HepG2 (cell line): ENCODE measurements around the gene PTF1A. TPM values are rescaled to one million over a fixed set of nuclear protein-coding genes. Genes with fewer than 3 reads are reported as not detected.

Source experiments
- ATAC-seq: fragments of 200-7000 bp; cut with Tn5 transposase; 3 replicates; pipeline ENCODE4 v1.9.1; 2020; ENCODE audit warnings: mild to moderate bottlenecking, moderate library complexity
- BruUV-seq: library from RNA; stranded (reverse); fragments of 400-500 nt; replicated peaks from 2 replicates; lab custom pipeline; 2021; lab: Mats Ljungman, UMichigan
- CTCF ChIA-PET: fragments of 300-600 bp; formaldehyde crosslinking; extraction: SDS; loops from one replicate; lab custom pipeline; 2021; ENCODE audit warnings: low total read pairs, inconsistent platforms, low intra/inter-chr PET ratio; lab: Yijun Ruan, JAX
- POLR2A ChIA-PET: fragments of 350-600 bp; sonication (Branson Sonifier 250); formaldehyde crosslinking; loops from one replicate; lab custom pipeline; 2020; ENCODE audit warnings: antibody characterized with exemption, inconsistent platforms; lab: Yijun Ruan, JAX
- DNase-seq: peaks from one replicate; pipeline ENCODE4 v3.0.0-alpha.2; 2015; ENCODE audit warnings: low spot score
- FAIRE-seq: peaks from 3 replicates; lab custom pipeline; 2011; peaks lifted over from hg19 to GRCh38; lab: Jason Lieb, UNC
- H2AFZ ChIP-seq: one replicate; pipeline ENCODE4 v1.6.1; 2011; ENCODE audit warnings: low read length, inconsistent platforms
- H3K27ac ChIP-seq: fragments of 300-600 bp; 3 replicates; pipeline ENCODE4 v1.8.0; 2011; ENCODE audit warnings: mixed run types, mild to moderate bottlenecking, mixed read lengths, low read length, inconsistent platforms; ENCODE audit not compliant: insufficient read depth; ENCODE audit errors: extremely low read length
- H3K27me3 ChIP-seq, 2 experiments: fragments of 200-600 bp in 1 of 2; 2 replicates in 1 of 2; 3 replicates in 1 of 2; pipeline versions ENCODE4 v1.6.0 to v1.8.0; 2011; ENCODE audit warnings: low read length in 2 of 2, mild to moderate bottlenecking in 2 of 2, moderate library complexity in 2 of 2, inconsistent platforms in 1 of 2; ENCODE audit not compliant: insufficient read depth in 2 of 2, control insufficient read depth in 1 of 2
- H3K36me3 ChIP-seq, 2 experiments: fragments of 200-600 bp in 1 of 2; replicated peaks in 1 of 2; 2 replicates in 1 of 2; 3 replicates in 1 of 2; pipeline versions ENCODE4 v1.5.1 to v1.8.0; 2011; ENCODE audit warnings: low read length in 2 of 2, inconsistent platforms in 1 of 2; ENCODE audit not compliant: insufficient read depth in 2 of 2, control insufficient read depth in 1 of 2
- H3K4me1 ChIP-seq: 2 replicates; pipeline ENCODE4 v1.5.1; 2012; ENCODE audit warnings: low read length, inconsistent platforms; ENCODE audit not compliant: insufficient read depth
- H3K4me2 ChIP-seq: 2 replicates; pipeline ENCODE4 v1.6.0; 2011; ENCODE audit warnings: low read depth, low read length, inconsistent platforms
- H3K4me3 ChIP-seq, 3 experiments: fragments of 200-600 bp in 1 of 3; sonication (generic), shearing (Covaris generic) in 1 of 3; replicated peaks in 1 of 3; 2 replicates each; pipeline ENCODE4 v1.5.1; 2011 to 2016; ENCODE audit warnings: low read length in 3 of 3, inconsistent platforms in 2 of 3, low read depth in 2 of 3, mild to moderate bottlenecking in 2 of 3, control low read depth in 1 of 3, mixed read lengths in 1 of 3; ENCODE audit not compliant: insufficient read depth in 1 of 3
- H3K79me2 ChIP-seq: one replicate; pipeline ENCODE4 v1.6.1; 2011; ENCODE audit warnings: low read length, inconsistent platforms; ENCODE audit not compliant: insufficient read depth
- H3K9ac ChIP-seq: 2 replicates; pipeline ENCODE4 v1.6.0; 2011; ENCODE audit warnings: mild to moderate bottlenecking, low read depth, low read length, inconsistent platforms; ENCODE audit not compliant: insufficient read depth
- H3K9me3 ChIP-seq: 2 replicates; pipeline ENCODE4 v1.5.1; 2012; ENCODE audit warnings: mild to moderate bottlenecking, low read length
- H4K20me1 ChIP-seq: 2 replicates; pipeline ENCODE4 v1.6.0; 2011; ENCODE audit warnings: inconsistent platforms, mild to moderate bottlenecking, low read length, moderate library complexity; ENCODE audit not compliant: insufficient read depth
- ARID4A ChIP-seq: sonication (generic); formaldehyde crosslinking; IDR thresholded peaks from 2 replicates; pipeline ENCODE4 v1.5.0; 2020; ENCODE audit warnings: mild to moderate bottlenecking, missing genetic modification reagents, borderline replicate concordance
- ATRX ChIP-seq: sonication (generic); formaldehyde crosslinking; IDR thresholded peaks from 2 replicates; pipeline ENCODE4 v1.4.0; 2020; ENCODE audit warnings: missing genetic modification reagents, borderline replicate concordance
- EHMT2 ChIP-seq: fragments of 200-600 bp; sonication (generic); IDR thresholded peaks from 2 replicates; pipeline ENCODE4 v1.7.0; 2017; ENCODE audit warnings: antibody characterized with exemption, low read depth, low read length, borderline replicate concordance
- FLYWCH1 ChIP-seq: sonication (generic); formaldehyde crosslinking; IDR thresholded peaks from 2 replicates; pipeline ENCODE4 v1.8.1; 2023; ENCODE audit warnings: mild to moderate bottlenecking, missing genetic modification reagents
- FOXM1 ChIP-seq: sonication (generic); formaldehyde crosslinking; IDR thresholded peaks from 2 replicates; pipeline ENCODE4 v1.5.0; 2020; ENCODE audit warnings: missing genetic modification reagents
- GATA4 ChIP-seq: sonication (generic); IDR thresholded peaks from 2 replicates; pipeline ENCODE4 v1.6.1; 2016; ENCODE audit warnings: antibody characterized with exemption, low read depth, borderline replicate concordance
- SAFB2 ChIP-seq: sonication (generic); formaldehyde crosslinking; IDR thresholded peaks from 2 replicates; pipeline ENCODE4 v1.5.1; 2020; ENCODE audit warnings: missing genetic modification reagents, low read depth, mild to moderate bottlenecking, borderline replicate concordance
- ZKSCAN5 ChIP-seq: sonication (generic); formaldehyde crosslinking; IDR thresholded peaks from 2 replicates; pipeline ENCODE4 v1.5.1; 2020; ENCODE audit warnings: mild to moderate bottlenecking, missing genetic modification reagents
- ZNF264 ChIP-seq: sonication (generic); formaldehyde crosslinking; IDR thresholded peaks from 2 replicates; pipeline ENCODE4 v1.4.0; 2020; ENCODE audit warnings: missing genetic modification reagents
- ZNF274 ChIP-seq: sonication (generic); formaldehyde crosslinking; IDR thresholded peaks from 2 replicates; pipeline ENCODE4 v1.5.1; 2020; ENCODE audit warnings: mild to moderate bottlenecking, missing genetic modification reagents
- ZNF501 ChIP-seq: sonication (generic); formaldehyde crosslinking; IDR thresholded peaks from 2 replicates; pipeline ENCODE4 v1.5.1; 2020; ENCODE audit warnings: mild to moderate bottlenecking, moderate library complexity, missing genetic modification reagents
- ZNF580 ChIP-seq: IDR thresholded peaks from 2 replicates; pipeline ENCODE4 v1.6.1; 2016; ENCODE audit warnings: low read depth, borderline replicate concordance
- ZNF629 ChIP-seq: sonication (generic); formaldehyde crosslinking; conservative IDR thresholded peaks from 2 replicates; pipeline ENCODE4 v1.5.0; 2020; ENCODE audit warnings: missing genetic modification reagents
- WGBS: methylation state at CpG from one replicate; pipeline ENCODE4 v1.1.6; 2017; ENCODE audit warnings: low lambda C conversion rate; 5-methylcytosine and 5-hydroxymethylcytosine counted together
- in situ Hi-C: cut with HindIII; loops from 2 replicates; pipeline ENCODE4 v1.10.0; 2017; ENCODE audit warnings: low pct_unique_long_range_greater_than_20kb; ENCODE audit not compliant: extremely low pct_ligation_motif_present
- intact Hi-C: fragments of 100-400 bp; cut with micrococcal nuclease; formaldehyde crosslinking; loops from one replicate; pipeline ENCODE4 v1.10.0; 2022; ENCODE audit not compliant: unreplicated experiment
- polyA plus RNA-seq, 8 experiments: library from polyadenylated mRNA; depleted of rRNA in 3 of 8; stranded (reverse) in 7 of 8; unstranded in 1 of 8; fragments of >200 nt; fragmentation: Illumina TruSeq in 4 of 8; extraction: Trizol in 4 of 8; gene quantifications; 2 replicates each; pipeline versions ENCODE4 v1.2.1 to v1.2.3, GENCODE V29; 2011 to 2016; ENCODE audit warnings: low read depth in 4 of 8, missing spikeins in 1 of 8, mixed read lengths in 1 of 8; ENCODE audit not compliant: insufficient read depth in 1 of 8
- total RNA-seq, 5 experiments: library from RNA; depleted of rRNA; stranded (reverse); fragments of >200 nt; fragmentation: Illumina TruSeq; extraction: Trizol; gene quantifications; 2 replicates each; pipeline ENCODE4 v1.2.3, GENCODE V29; 2016; ENCODE audit warnings: low read depth in 1 of 5

Gene PTF1A
- total and polyA plus RNA-seq, 2 of the 13 experiments (the other 11 are each of a cell fraction or from before 2014, with no cell fraction given), result not detected

- H3K27ac ChIP-seq, result no peak overlapping the region
- H4K20me1 ChIP-seq, result no peaks in the 10 kb centered on the region
- no peak overlapping the region for H3K4me2 ChIP-seq
- no peak overlapping the region for H3K9ac ChIP-seq
- no peak overlapping the region for H3K4me3 ChIP-seq
- WGBS, result 10% methylated on average over 6 of the region's 13 CpGs
- in situ Hi-C loops, result no loop called here
- DNase-seq, result no peak
- H3K4me1 ChIP-seq, result peaks cover 13% of the 10 kb centered on the region
- BruUV-seq, result no TSS peak
- H3K9me3 ChIP-seq, result no peaks in the 10 kb centered on the region
- ATAC-seq, result no peak
- CTCF ChIA-PET, result no interaction called here
- no peak overlapping the region for H2AFZ ChIP-seq
- no peaks in the 10 kb centered on the region for H3K79me2 ChIP-seq
- H3K36me3 ChIP-seq, result no peaks in the 10 kb centered on the region
- no peak for FAIRE-seq
- TF ChIP-seq ZNF629 (CRISPR knock-in tag) (peak; percentile 71), EHMT2 (no peak)
- TF ChIP-seq, all 625 proteins: peak for 1
- intact Hi-C loops, result no loop called here
- POLR2A ChIA-PET, result no interaction called here
- peaks cover 5 to 71% of the 10 kb centered on the region in 2 experiments; a peak in 4 of 5 replicates for H3K27me3 ChIP-seq
Measured at GRCh38 chr10:23194471-23194965, 2.4 kb downstream of the PTF1A start.

GRCh38 chr10:23194966-23195845, 3.1 kb downstream of the PTF1A start:
- Histone ChIP-seq H4K20me1 (no peaks in the 10 kb centered on the region), H3K9ac (no peak overlapping the region), H3K4me3 (no peak overlapping the region), H3K4me1 (peaks cover 12% of the 10 kb centered on the region), H3K4me2 (no peak overlapping the region), H3K79me2 (no peaks in the 10 kb centered on the region), H3K9me3 (no peaks in the 10 kb centered on the region), H2AFZ (no peak overlapping the region), H3K36me3 (no peaks in the 10 kb centered on the region), H3K27me3 (peaks cover 5 to 74% of the 10 kb centered on the region in 2 experiments; a peak in 4 of 5 replicates), H3K27ac (no peak overlapping the region)
- 54% methylated on average over 26 of the region's 70 CpGs for WGBS
- FAIRE-seq (no peak), ATAC-seq (no peak), DNase-seq (no peak)
- in situ Hi-C loops (no loop called here), intact Hi-C loops (no loop called here)
- ChIA-PET POLR2A (no interaction called here), CTCF (no interaction called here)
- BruUV-seq, result no TSS peak
- no peak for TF ChIP-seq FLYWCH1 (CRISPR knock-in tag)
- TF ChIP-seq ATRX (CRISPR knock-in tag), result no peak
- TF ChIP-seq GATA4, result no peak
- TF ChIP-seq ZNF274 (CRISPR knock-in tag), result no peak
- no peak for TF ChIP-seq ZKSCAN5
- TF ChIP-seq SAFB2 (CRISPR knock-in tag), result no peak
- TF ChIP-seq ARID4A (CRISPR knock-in tag), result no peak
- no peak for TF ChIP-seq ZNF264 (CRISPR knock-in tag)
- TF ChIP-seq ZNF501, result no peak
- no peak for TF ChIP-seq FOXM1 (CRISPR knock-in tag)
- TF ChIP-seq ZNF580 (CRISPR knock-in tag), result no peak
